Measurements from ENCODE around the gene DNAJB14. TPM values are rescaled to one million over a fixed set of nuclear protein-coding genes. Genes with fewer than 3 reads are reported as not detected.

DNAJB14 gene
- total and polyA plus RNA-seq, 2 of the 13 experiments (the other 11 are each of a cell fraction or from before 2014, with no cell fraction given): 9.1 to 38.1 TPM

DNA sequence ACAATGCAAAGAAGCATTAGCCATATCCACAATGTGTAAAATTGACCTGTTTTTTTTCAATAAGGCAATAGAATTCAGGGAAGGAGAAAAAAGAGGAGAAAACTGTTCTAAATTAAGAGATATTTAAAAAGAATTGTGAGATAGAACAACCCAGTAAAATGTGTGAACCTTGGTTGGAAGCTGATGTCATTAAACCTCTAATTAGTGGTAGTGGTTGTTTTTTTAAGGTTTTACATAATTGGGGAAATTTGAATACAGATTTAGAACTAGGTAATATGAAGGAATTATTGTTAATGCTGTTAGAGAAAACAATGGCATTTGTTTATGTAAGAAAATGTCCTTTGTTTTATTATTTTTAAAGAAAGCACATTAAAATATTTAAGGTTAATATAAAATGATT lies 18.8 kb upstream of the DNAJB14 start (continued):
- TF ChIP-seq, protein P1, sequence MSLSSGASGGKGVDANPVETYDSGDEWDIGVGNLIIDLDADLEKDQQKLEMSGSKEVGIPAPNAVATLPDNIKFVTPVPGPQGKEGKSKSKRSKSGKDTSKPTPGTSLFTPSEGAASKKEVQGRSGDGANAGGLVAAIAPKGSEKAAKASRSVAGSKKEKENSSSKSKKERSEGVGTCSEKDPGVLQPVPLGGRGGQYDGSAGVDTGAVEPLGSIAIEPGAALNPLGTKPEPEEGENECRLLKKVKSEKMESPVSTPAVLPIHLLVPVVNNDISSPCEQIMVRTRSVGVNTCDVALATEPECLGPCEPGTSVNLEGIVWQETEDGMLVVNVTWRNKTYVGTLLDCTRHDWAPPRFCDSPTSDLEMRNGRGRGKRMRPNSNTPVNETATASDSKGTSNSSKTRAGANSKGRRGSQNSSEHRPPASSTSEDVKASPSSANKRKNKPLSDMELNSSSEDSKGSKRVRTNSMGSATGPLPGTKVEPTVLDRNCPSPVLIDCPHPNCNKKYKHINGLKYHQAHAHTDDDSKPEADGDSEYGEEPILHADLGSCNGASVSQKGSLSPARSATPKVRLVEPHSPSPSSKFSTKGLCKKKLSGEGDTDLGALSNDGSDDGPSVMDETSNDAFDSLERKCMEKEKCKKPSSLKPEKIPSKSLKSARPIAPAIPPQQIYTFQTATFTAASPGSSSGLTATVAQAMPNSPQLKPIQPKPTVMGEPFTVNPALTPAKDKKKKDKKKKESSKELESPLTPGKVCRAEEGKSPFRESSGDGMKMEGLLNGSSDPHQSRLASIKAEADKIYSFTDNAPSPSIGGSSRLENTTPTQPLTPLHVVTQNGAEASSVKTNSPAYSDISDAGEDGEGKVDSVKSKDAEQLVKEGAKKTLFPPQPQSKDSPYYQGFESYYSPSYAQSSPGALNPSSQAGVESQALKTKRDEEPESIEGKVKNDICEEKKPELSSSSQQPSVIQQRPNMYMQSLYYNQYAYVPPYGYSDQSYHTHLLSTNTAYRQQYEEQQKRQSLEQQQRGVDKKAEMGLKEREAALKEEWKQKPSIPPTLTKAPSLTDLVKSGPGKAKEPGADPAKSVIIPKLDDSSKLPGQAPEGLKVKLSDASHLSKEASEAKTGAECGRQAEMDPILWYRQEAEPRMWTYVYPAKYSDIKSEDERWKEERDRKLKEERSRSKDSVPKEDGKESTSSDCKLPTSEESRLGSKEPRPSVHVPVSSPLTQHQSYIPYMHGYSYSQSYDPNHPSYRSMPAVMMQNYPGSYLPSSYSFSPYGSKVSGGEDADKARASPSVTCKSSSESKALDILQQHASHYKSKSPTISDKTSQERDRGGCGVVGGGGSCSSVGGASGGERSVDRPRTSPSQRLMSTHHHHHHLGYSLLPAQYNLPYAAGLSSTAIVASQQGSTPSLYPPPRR (CRISPR knock-in tag; IDR thresholded peaks at IDR 0.05; ENCODE audit: borderline replicate concordance): no peak
- TF ChIP-seq ZMAT3 (CRISPR knock-in tag; conservative IDR thresholded peaks at IDR 0.05): no peak
- no peak for TF ChIP-seq ETV6 (CRISPR knock-in tag; conservative IDR thresholded peaks at IDR 0.05)

DNA sequence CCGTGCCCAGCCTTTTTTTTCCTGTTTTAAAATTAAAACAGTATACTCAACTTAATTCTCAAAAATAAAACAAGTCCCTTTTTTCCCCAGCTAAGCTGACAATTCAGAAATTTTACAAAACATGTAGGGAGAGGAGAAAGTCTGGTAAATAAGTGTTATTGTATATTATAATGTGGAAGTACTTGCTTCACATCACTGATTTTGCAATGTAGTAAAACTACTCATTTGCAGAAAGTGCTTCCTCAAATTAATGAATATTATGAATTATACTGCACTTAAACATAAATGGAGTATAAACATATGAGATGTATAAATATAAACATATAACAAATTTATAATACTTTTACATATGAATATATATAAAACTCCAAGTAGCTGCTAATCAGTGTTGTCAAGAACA lies 15.3 kb upstream of the DNAJB14 start:
- no peaks in the 10 kb centered on the region for H3K27me3 ChIP-seq (ENCODE audit: control insufficient read depth in 1 of 2, insufficient read depth in 2 of 2, low read length in 2 of 2)
- no peak overlapping the region for H3K9ac ChIP-seq (ENCODE audit: insufficient read depth, low read depth, low read length)
- H3K4me3 ChIP-seq (replicated peaks in 1 of 3; ENCODE audit: insufficient read depth in 1 of 3, low read depth in 2 of 3, low read length in 3 of 3): no peak overlapping the region
- no peaks in the 10 kb centered on the region for H3K4me1 ChIP-seq (ENCODE audit: insufficient read depth, low read length)
- intact Hi-C loops (cut with micrococcal nuclease; ENCODE audit: unreplicated experiment): no loop called here
- H3K27ac ChIP-seq (ENCODE audit: extremely low read length, insufficient read depth, low read length): no peak overlapping the region
- 0% methylated on average over 1 of the region's 1 CpG for WGBS (ENCODE audit: low lambda C conversion rate)
- H3K79me2 ChIP-seq (ENCODE audit: insufficient read depth, low read length): no peaks in the 10 kb centered on the region
- no peak overlapping the region for H3K4me2 ChIP-seq (ENCODE audit: low read depth, low read length)
- BruUV-seq (replicated peaks): no TSS peak
- ChIA-PET POLR2A (no interaction called here), CTCF (ENCODE audit: low intra/inter-chr PET ratio, low total read pairs) (no interaction called here)
- no peak for FAIRE-seq
- in situ Hi-C loops (cut with HindIII; ENCODE audit: extremely low pct_ligation_motif_present, low pct_unique_long_range_greater_than_20kb): no loop called here
- ATAC-seq: no peak
- H3K9me3 ChIP-seq (ENCODE audit: low read length): no peaks in the 10 kb centered on the region
- no peak for DNase-seq (ENCODE audit: low spot score)
- no peaks in the 10 kb centered on the region for H3K36me3 ChIP-seq (replicated peaks in 1 of 2; ENCODE audit: control insufficient read depth in 1 of 2, insufficient read depth in 2 of 2, low read length in 2 of 2)
- H4K20me1 ChIP-seq (ENCODE audit: insufficient read depth, low read length): no peaks in the 10 kb centered on the region
- no peak overlapping the region for H2AFZ ChIP-seq (ENCODE audit: low read length)
- TF ChIP-seq, protein P2, sequence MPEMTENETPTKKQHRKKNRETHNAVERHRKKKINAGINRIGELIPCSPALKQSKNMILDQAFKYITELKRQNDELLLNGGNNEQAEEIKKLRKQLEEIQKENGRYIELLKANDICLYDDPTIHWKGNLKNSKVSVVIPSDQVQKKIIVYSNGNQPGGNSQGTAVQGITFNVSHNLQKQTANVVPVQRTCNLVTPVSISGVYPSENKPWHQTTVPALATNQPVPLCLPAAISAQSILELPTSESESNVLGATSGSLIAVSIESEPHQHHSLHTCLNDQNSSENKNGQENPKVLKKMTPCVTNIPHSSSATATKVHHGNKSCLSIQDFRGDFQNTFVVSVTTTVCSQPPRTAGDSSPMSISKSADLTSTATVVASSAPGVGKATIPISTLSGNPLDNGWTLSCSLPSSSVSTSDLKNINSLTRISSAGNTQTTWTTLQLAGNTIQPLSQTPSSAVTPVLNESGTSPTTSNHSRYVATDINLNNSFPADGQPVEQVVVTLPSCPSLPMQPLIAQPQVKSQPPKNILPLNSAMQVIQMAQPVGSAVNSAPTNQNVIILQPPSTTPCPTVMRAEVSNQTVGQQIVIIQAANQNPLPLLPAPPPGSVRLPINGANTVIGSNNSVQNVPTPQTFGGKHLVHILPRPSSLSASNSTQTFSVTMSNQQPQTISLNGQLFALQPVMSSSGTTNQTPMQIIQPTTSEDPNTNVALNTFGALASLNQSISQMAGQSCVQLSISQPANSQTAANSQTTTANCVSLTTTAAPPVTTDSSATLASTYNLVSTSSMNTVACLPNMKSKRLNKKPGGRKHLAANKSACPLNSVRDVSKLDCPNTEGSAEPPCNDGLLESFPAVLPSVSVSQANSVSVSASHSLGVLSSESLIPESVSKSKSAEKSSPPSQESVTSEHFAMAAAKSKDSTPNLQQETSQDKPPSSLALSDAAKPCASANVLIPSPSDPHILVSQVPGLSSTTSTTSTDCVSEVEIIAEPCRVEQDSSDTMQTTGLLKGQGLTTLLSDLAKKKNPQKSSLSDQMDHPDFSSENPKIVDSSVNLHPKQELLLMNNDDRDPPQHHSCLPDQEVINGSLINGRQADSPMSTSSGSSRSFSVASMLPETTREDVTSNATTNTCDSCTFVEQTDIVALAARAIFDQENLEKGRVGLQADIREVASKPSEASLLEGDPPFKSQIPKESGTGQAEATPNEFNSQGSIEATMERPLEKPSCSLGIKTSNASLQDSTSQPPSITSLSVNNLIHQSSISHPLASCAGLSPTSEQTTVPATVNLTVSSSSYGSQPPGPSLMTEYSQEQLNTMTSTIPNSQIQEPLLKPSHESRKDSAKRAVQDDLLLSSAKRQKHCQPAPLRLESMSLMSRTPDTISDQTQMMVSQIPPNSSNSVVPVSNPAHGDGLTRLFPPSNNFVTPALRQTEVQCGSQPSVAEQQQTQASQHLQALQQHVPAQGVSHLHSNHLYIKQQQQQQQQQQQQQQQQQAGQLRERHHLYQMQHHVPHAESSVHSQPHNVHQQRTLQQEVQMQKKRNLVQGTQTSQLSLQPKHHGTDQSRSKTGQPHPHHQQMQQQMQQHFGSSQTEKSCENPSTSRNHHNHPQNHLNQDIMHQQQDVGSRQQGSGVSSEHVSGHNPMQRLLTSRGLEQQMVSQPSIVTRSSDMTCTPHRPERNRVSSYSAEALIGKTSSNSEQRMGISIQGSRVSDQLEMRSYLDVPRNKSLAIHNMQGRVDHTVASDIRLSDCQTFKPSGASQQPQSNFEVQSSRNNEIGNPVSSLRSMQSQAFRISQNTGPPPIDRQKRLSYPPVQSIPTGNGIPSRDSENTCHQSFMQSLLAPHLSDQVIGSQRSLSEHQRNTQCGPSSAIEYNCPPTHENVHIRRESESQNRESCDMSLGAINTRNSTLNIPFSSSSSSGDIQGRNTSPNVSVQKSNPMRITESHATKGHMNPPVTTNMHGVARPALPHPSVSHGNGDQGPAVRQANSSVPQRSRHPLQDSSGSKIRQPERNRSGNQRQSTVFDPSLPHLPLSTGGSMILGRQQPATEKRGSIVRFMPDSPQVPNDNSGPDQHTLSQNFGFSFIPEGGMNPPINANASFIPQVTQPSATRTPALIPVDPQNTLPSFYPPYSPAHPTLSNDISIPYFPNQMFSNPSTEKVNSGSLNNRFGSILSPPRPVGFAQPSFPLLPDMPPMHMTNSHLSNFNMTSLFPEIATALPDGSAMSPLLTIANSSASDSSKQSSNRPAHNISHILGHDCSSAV (CRISPR knock-in tag; IDR thresholded peaks at IDR 0.05; ENCODE audit: borderline replicate concordance): no peak
- TF ChIP-seq RBFOX2 (IDR thresholded peaks at IDR 0.05; ENCODE audit: low read depth, low read length) (no peak), MAFF (IDR thresholded peaks at IDR 0.05; ENCODE audit: low read depth, low read length) (no peak), ZFY (CRISPR knock-in tag; IDR thresholded peaks at IDR 0.05) (no peak), KAT8 (CRISPR knock-in tag; IDR thresholded peaks at IDR 0.05) (no peak), ZSCAN29 (CRISPR knock-in tag; conservative IDR thresholded peaks at IDR 0.05) (no peak)

Data from HepG2 (cell line).